ENCODE data around the gene HMGCS1.
"Not testable (repeated sequence)": the region's sequence is repeated elsewhere in the genome, so short reads cannot be mapped to it uniquely, and the experiment has no call there.

The HMGCS1 gene

GRCh38 chr5:43312076-43312661 is 1.0 kb downstream of the HMGCS1 start:
- DNase-seq (ENCODE audit: low read depth): no peak

DNA sequence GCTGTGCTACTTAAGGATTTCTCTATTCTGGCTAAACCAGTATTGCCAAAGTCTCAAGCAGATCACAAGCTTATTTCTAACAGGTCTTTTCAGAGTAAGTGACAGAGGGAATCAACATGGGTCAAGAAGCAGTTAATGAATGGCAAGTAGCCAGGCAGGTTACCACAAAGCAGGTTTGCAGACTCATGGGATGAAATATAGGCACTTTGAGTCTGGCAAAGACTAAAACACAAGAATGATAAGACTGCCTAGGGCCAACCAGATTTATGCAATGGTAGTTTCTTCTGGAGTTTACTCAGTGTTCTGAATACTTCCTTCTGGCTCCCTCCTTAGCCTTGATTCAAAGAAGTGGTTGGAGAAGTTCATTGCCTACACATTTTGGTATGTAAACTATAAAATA is 3.6 kb downstream of the HMGCS1 start:
- DNase-seq (ENCODE audit: low read depth): no peak

- DNase-seq (ENCODE audit: low read depth): no peak
These were observed 4.1 kb downstream of the HMGCS1 start for GRCh38 chr5:43309122-43309521.

DNA sequence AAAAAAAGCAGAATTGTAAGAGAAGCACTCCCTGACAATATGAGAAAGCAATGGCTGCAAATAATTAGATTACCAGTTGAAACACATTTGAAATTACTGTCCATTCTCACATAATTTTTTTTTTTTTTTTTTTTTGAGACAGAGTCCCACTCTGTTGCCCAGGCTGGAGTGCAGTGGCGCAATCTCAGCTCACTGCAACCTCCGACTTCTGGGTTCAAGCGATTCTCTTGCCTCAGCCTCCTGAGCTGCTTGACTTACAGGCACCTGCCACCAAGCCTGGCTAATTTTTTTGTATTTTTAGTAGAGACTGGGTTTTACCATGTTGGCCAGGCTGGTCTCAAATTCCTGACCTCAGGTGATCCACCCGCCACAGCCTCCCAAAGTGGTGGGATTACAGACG is 6.3 kb downstream of the HMGCS1 start:
- DNase-seq (ENCODE audit: low read depth): not testable (repeated sequence)

- DNase-seq (ENCODE audit: low read depth): no peak
These were observed 7.2 kb downstream of the HMGCS1 start for GRCh38 chr5:43305948-43306565.

DNA sequence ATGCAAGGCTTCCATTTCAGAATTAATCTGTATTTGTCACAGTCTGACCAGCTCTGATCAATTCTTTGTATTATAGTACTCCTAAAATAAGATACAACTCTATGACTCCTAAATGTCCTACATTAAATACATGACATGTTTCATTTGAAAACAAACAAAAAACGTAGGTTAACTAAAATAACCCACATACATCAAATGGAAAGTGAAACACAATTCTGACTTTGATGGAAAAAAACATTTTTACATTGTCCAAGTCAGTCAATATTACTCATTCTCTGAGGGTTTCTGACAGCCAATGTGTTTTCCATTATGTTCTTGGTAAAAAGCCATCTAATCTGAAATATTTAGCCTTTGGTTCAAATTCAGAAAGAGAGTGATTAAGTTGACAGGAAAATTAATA is 8.7 kb downstream of the HMGCS1 start:
- DNase-seq (ENCODE audit: low read depth): no peak

DNA sequence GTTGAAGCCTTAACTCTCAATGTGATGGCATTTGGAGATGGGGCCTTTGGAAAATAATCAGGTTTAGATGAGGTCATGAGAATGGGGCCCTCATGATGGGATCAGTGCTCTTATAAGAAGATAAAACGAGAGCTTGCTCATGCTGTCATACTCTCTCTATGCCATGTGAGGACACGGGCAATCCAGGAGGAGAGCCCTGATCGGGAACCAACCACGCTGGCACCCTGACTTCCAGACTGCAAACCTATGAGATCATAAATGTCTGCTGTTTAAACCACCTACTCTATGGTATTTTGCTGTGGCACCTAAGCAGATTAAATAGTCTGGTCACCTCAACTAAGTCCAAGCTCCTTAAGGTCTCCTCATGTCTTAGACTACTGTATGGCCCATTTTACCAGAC is 10.0 kb downstream of the HMGCS1 start:
- no peak for DNase-seq (ENCODE audit: low read depth)

DNA sequence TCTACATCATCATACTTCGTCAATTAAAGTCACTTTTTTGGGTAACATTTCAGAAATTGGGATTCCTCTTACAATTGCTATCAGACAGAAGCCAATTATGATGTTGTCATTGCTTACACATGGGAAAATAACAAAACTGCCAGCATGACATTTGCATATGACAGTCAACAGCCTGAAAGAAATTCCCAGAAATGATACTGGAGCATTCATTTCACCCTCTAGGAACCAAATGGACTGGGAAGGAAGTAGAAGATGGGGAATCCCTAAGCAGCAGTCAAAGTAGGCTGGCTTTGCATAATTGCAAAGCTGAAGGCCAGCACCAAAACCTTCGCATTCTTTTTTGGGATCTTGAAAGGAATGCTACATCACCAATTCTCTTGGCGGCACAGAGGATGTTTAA is 10.7 kb downstream of the HMGCS1 start:
- no peak for DNase-seq (ENCODE audit: low read depth)

DNA sequence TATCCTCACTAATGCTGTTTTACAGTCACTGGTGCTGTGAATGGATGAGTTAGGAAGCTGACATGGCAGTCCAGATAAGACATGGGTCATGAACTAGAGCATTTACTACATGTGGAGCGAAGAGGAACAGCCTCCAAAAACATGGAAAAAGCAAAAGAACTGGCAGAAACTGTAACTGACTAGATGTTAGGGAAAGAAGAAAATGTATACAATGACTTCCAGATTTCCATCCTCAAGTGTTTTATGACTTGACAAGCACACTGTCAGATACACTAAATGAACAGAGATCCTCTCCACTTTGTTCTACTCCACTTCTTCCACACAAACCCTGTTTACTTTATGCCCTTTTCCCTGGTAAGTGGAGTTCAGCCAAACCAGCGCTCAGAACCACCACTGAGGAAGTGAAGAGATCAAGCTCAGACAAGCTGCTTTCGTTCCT is 11.5 kb downstream of the HMGCS1 start:
- DNase-seq (ENCODE audit: low read depth): no peak

- DNase-seq (ENCODE audit: low read depth): no peak
These were observed 13.1 kb downstream of the HMGCS1 start for GRCh38 chr5:43300112-43300511.

DNA sequence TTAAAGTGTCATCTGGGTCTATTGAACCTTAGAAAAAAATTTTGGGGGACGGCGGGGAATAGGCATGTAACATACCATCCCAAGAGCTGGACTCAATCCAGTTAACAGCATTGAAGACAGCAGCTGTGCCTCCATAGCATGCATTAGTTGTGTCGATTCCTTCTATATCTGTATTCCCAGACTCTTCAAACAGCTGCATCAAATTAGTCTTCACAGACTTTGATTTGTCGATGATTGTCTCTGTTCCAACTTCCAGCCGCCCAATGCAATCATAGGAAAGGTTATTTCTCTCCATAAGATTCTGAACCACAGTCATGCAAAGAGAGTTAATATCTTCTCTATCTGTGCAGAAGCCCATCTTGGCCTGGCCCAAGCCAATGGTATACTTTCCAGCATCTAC is 14.8 kb downstream of the HMGCS1 start:
- DNase-seq (ENCODE audit: low read depth): no peak

DNA sequence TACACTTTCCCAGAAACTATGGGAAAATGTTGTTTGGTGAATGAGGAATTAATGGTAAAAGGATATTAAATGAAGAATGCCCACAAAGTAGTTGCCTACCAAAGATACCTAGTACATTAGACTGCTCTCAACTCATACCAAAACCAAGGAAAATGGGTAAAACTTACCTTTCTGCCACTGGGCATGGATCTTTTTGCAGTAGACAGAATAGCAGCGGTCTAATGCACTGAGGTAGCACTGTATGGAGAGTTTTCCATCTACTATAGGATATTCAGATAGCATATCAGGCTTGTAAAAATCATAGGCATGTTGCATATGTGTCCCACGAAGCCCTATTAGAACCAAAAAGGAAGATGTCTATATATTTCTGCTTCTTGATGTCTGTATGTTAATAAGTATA is 16.4 kb downstream of the HMGCS1 start:
- no peak for DNase-seq (ENCODE audit: low read depth)

DNA sequence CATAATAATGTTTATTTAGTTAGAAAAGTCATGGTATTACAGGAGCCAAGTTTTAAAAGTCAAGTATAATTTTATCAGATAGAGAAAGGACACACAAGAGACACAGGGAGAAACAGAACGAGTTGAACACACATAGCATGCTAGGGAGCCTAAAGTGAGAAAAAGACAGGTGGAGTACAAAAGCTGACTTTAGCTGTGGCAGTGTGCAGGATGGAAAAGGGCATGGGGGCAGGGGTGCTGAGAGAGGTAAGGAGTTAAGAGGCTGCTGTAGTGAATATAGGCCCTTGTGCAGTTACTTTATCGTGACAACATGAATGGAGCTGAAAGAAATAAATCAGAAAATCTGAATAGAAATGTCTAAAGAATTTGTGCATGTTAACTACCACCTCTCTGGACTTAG is 18.0 kb downstream of the HMGCS1 start:
- no peak for DNase-seq (ENCODE audit: low read depth)

DNA sequence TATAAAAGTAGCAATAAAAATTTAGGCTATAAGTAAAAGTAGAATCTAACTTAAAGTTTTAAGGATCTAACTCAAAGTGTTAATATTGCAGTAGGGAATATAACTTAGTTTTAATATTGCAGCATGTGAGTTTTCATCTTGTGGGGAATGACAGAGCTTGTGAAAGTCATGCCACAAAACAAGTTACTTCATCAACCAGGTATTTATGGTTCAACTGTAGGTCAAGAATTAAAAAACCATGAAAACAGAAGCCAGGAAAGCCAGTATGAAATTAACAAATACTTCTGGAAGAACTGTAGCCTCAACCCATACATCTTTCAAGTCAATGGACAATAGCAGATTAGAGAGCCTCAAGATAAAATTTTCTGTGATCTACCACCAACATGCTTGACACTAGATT is 19.0 kb downstream of the HMGCS1 start:
- DNase-seq (ENCODE audit: low read depth): no peak

- DNase-seq (ENCODE audit: low read depth): no peak
These were observed 22.5 kb downstream of the HMGCS1 start for GRCh38 chr5:43290726-43291125.

- DNase-seq (ENCODE audit: low read depth): no peak
These were observed 24.9 kb downstream of the HMGCS1 start for GRCh38 chr5:43288269-43288831.

- DNase-seq (ENCODE audit: low read depth): no peak
These were observed 25.7 kb downstream of the HMGCS1 start for GRCh38 chr5:43287493-43287892.

DNA sequence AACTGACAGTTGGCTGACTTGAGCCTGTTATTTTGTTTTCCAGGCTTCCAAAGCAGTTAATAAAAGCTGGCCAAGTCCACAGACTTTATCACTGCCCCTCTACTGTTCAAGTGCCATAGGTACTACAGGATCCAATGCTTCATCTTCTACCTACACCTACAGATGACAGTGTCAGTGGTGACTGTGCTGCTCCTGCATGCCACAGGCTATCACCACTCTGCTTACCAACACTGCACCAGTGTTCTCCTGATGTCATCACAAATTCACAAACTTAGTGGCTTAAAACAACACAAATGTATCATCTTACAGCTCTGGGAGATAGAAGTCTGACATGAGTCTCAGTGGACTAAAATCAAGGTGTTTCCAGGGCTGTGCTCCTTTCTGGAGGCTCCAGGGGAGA is 26.6 kb downstream of the HMGCS1 start:
- DNase-seq (ENCODE audit: low read depth): no peak

GRCh38 chr5:43281840-43282658 is 31.2 kb downstream of the HMGCS1 start:
- no peak for DNase-seq (ENCODE audit: low read depth)

DNA sequence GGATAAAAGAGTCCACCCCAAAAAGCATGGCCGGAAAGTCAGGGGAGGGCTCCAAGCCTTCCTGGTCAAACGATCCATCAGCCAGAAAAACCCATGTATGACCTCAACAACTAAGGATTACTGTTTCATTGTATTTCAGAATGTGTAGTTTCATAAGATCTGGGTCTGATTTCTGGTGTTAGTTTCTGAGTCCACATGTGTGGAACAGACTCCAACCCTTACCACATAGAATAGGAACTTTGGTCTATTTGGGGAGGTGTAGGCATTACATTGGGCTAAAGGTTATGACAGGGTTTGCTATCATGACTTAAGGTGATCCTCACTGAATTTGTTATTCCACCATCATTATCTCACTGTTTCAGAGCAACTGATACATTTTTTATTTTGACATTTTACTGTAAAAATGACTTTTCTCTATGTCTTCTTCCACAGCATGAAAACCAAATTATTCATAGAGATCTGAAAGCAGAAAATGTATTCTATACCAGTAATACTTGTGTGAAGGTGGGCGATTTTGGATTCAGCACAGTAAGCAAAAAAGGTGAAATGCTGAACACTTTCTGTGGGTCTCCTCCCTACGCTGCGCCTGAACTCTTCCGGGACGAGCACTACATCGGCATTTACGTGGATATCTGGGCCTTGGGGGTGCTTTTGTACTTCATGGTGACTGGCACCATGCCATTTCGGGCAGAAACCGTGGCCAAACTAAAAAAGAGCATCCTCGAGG is 33.5 kb downstream of the HMGCS1 start:
- no peak for DNase-seq (ENCODE audit: low read depth)

DNA sequence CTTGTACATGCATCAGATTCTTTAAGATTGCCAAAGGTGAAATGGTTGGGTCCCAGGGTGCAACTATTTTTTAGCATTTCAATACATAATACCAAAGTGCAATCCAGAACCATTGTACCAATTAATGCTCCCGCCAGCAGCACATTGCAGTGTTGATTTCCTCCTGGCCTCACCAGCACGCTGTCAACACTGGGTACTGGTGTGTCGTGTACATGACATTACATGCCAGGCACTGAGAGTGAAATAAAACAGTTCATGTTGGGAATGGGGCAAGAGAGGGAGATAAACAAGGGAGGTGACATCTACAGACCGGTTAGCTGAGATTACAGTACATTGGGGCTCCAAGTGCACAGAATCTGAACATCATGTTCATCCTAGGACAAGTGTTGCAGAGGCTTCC is 37.8 kb downstream of the HMGCS1 start:
- no peak for DNase-seq (ENCODE audit: low read depth)

DNA sequence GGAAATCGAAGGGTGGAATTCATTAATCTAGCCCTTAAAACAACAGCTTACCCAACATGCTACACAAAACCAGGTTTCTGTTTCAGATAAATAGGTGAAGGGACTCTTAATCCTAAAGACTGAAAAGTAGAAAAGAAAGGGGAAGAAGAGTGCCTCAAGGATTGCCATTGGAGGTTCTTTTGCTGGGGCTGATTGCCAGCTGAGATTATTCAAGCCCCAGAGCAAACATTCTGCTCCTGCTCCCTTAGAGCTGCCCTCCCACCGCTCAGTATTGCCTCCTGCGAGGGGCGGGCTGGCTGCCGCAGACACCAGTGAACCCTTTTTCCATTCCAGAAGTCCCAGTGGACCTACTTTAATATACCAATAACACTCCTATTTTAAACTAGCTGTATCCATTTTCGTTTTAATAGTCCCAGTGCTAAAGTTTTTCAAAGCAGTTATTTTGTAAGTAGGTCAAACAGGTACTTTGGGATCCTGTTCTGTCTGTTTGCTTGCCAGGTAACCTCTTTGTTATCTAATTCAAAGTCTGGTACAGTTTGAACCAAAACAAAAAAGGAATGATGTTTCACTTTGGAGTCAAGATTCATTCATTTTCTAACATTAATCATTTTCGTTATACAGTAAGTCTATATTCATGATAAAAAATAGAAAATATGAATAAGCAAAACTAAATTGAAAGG is 38.6 kb downstream of the HMGCS1 start:
- no peak for DNase-seq (ENCODE audit: low read depth)

All from activated T-cell treated with anti-CD3 and anti-CD28 coated beads for 1 hour (primary cell).